Cardiac muscle cell (in vitro differentiated cells and primary cell): ENCODE measurements around the gene NET1. TPM values are rescaled to one million over a fixed set of nuclear protein-coding genes. Genes with fewer than 3 reads are reported as not detected.

Source experiments
- DNase-seq, 2 donors: peaks; one replicate each; pipeline versions ENCODE4 v3.0.0 to v3.0.0-alpha.2; 2010 to 2017; ENCODE audit warnings: low read depth in 1 of 2, low spot score in 1 of 2
- H3K27ac ChIP-seq: fragments of 200-600 bp; sonication (generic); 2 replicates; pipeline ENCODE4 v1.5.1; 2016
- H3K27me3 ChIP-seq: fragments of 200-600 bp; sonication (generic); 2 replicates; pipeline ENCODE4 v1.6.0; 2016; ENCODE audit warnings: control low read depth
- H3K36me3 ChIP-seq: fragments of 200-600 bp; sonication (generic); 2 replicates; pipeline ENCODE4 v1.5.1; 2016; ENCODE audit warnings: control low read depth
- H3K4me1 ChIP-seq: fragments of 200-600 bp; sonication (generic); 2 replicates; pipeline ENCODE4 v1.8.1; 2017; ENCODE audit warnings: low read depth, mild to moderate bottlenecking, mixed run types
- H3K4me3 ChIP-seq: fragments of 200-600 bp; sonication (generic); 2 replicates; pipeline ENCODE4 v1.5.1; 2016; ENCODE audit warnings: mild to moderate bottlenecking
- H3K9me3 ChIP-seq: fragments of 200-600 bp; sonication (generic); 2 replicates; pipeline ENCODE4 v1.5.1; 2017; ENCODE audit warnings: low read depth, mild to moderate bottlenecking, control low read depth
- polyA plus RNA-seq: library from polyadenylated mRNA; unstranded; fragments of >200 nt; fragmentation: Nextera tagmentation; extraction: Ambion mirVana; gene quantifications from 2 replicates; pipeline ENCODE4 v1.2.1, GENCODE V29; 2016
- total RNA-seq: library from RNA; depleted of rRNA; stranded (reverse); fragments of >200 nt; gene quantifications from 2 replicates; pipeline ENCODE4 v1.2.3, GENCODE V29; 2016
- TF ChIP-seq, protein P1 (sequence below): IDR thresholded peaks from 2 replicates; pipeline ENCODE4 v1.5.1; 2012; ENCODE audit warnings: low read depth, mild to moderate bottlenecking, low read length

NET1 gene
- total and polyA plus RNA-seq, 2 experiments from 2014 or later: 20.0 to 29.5 TPM

DNA sequence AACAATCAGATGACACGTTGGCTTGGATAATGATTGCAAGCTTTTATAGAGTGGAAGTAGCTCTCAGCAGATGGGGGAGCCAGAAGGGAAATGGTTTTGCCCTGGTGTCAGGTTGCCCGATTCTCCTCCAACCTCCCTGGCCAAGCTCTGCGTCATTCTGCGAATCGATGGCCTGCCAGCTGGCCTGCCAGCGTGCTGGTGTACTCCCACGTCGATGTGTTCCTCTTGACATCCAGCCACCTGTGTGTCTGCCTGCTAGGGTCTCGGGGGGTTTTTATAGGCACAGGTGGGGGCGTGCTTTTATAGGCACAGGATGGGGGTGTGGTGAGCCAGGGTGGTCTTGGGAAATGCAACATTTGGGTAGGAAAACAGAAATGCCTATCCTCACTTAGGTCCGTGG is 4.6 kb downstream of the NET1 start:
- Histone ChIP-seq H3K4me1 (no peaks in the 10 kb centered on the region), H3K27me3 (no peaks in the 10 kb centered on the region), H3K36me3 (no peaks in the 10 kb centered on the region), H3K27ac (no peak overlapping the region), H3K9me3 (no peaks in the 10 kb centered on the region), H3K4me3 (no peak overlapping the region)
- DNase-seq: no peak
- TF ChIP-seq, protein P1, sequence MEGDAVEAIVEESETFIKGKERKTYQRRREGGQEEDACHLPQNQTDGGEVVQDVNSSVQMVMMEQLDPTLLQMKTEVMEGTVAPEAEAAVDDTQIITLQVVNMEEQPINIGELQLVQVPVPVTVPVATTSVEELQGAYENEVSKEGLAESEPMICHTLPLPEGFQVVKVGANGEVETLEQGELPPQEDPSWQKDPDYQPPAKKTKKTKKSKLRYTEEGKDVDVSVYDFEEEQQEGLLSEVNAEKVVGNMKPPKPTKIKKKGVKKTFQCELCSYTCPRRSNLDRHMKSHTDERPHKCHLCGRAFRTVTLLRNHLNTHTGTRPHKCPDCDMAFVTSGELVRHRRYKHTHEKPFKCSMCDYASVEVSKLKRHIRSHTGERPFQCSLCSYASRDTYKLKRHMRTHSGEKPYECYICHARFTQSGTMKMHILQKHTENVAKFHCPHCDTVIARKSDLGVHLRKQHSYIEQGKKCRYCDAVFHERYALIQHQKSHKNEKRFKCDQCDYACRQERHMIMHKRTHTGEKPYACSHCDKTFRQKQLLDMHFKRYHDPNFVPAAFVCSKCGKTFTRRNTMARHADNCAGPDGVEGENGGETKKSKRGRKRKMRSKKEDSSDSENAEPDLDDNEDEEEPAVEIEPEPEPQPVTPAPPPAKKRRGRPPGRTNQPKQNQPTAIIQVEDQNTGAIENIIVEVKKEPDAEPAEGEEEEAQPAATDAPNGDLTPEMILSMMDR: no peak

GRCh38 chr10:5418584-5418983 is 6.2 kb downstream of the NET1 start:
- H3K27ac ChIP-seq: no peak overlapping the region
- H3K27me3 ChIP-seq: no peaks in the 10 kb centered on the region
- TF ChIP-seq, protein P1: no peak
- H3K36me3 ChIP-seq: no peaks in the 10 kb centered on the region
- no peak for DNase-seq
- H3K4me3 ChIP-seq: no peak overlapping the region
- no peaks in the 10 kb centered on the region for H3K4me1 ChIP-seq
- H3K9me3 ChIP-seq: no peaks in the 10 kb centered on the region

- Histone ChIP-seq H3K9me3 (no peaks in the 10 kb centered on the region), H3K4me3 (no peak overlapping the region), H3K27ac (no peak overlapping the region), H3K4me1 (no peaks in the 10 kb centered on the region), H3K36me3 (no peaks in the 10 kb centered on the region), H3K27me3 (no peaks in the 10 kb centered on the region)
- peak in 1 of 2 donors; percentile 62 for DNase-seq
- TF ChIP-seq, protein P1: no peak
Measured at GRCh38 chr10:5419466-5420094, 7.2 kb downstream of the NET1 start.

DNA sequence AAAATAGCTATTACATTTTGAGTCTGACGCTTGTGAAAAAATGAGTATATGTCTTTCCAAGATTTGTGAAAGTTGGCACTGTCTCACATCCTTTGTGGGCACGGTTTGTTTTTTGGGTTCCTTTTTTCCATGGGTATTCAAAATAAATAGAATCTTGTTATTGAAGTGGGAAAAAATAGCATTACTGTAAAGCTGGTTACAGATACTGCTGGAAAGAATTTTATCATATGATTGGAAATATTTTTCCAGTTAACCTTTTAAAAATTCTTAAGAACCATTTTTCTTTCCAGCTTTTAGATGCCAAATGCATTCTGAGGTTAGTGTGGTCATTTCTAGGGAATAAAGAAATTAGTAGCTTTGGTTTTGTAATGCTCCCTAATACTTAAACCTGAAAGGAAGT is 11.4 kb downstream of the NET1 start:
- peak in 1 of 2 donors; percentile 39 for DNase-seq
- Histone ChIP-seq H3K4me1 (no peaks in the 10 kb centered on the region), H3K9me3 (no peaks in the 10 kb centered on the region), H3K4me3 (no peak overlapping the region), H3K27me3 (no peaks in the 10 kb centered on the region), H3K36me3 (no peaks in the 10 kb centered on the region), H3K27ac (no peak overlapping the region)
- TF ChIP-seq, protein P1: no peak

GRCh38 chr10:5424751-5425150 is 12.4 kb downstream of the NET1 start:
- DNase-seq: no peak
- H3K27ac ChIP-seq: no peak overlapping the region
- no peak overlapping the region for H3K4me3 ChIP-seq
- no peaks in the 10 kb centered on the region for H3K27me3 ChIP-seq
- H3K9me3 ChIP-seq: no peaks in the 10 kb centered on the region
- no peaks in the 10 kb centered on the region for H3K4me1 ChIP-seq
- TF ChIP-seq, protein P1: no peak
- H3K36me3 ChIP-seq: no peaks in the 10 kb centered on the region
